MM.1S (cell line): ENCODE results near the gene SDK1.

Experiments used
- DNase-seq: peaks from one replicate; pipeline ENCODE4 v3.0.0-alpha.2; 2015
- H2AFZ ChIP-seq: fragments of 300-600 bp; sonication (generic); 2 replicates; pipeline ENCODE4 v1.6.0; 2016; ENCODE audit warnings: antibody characterized with exemption, low read length
- H3F3A ChIP-seq: fragments of 300-600 bp; sonication (generic); 2 replicates; pipeline ENCODE4 v1.6.1; 2016; ENCODE audit warnings: mild to moderate bottlenecking, antibody characterized with exemption, low read length, moderate library complexity, mixed read lengths; ENCODE audit not compliant: insufficient read depth
- H3K27ac ChIP-seq: fragments of 300-600 bp; sonication (generic); 2 replicates; pipeline ENCODE4 v1.5.1; 2016; ENCODE audit warnings: mild to moderate bottlenecking, low read length
- H3K27me3 ChIP-seq: fragments of 300-600 bp; sonication (generic); replicated peaks from 2 replicates; pipeline ENCODE4 v1.6.0; 2016; ENCODE audit warnings: low read length; ENCODE audit not compliant: insufficient read depth
- H3K36me3 ChIP-seq: fragments of 300-600 bp; sonication (generic); replicated peaks from 2 replicates; pipeline ENCODE4 v1.6.1; 2016; ENCODE audit warnings: mild to moderate bottlenecking, low read length, mixed read lengths; ENCODE audit not compliant: insufficient read depth
- H3K4me1 ChIP-seq: fragments of 300-600 bp; sonication (generic); 2 replicates; pipeline ENCODE4 v1.6.1; 2016; ENCODE audit warnings: low read length, mixed read lengths
- H3K4me2 ChIP-seq: fragments of 300-600 bp; sonication (generic); 2 replicates; pipeline ENCODE4 v1.6.0; 2016; ENCODE audit warnings: low read depth, low read length
- H3K4me3 ChIP-seq: fragments of 300-600 bp; sonication (generic); 2 replicates; pipeline ENCODE4 v1.5.1; 2016; ENCODE audit warnings: low read length, mixed read lengths
- H3K79me2 ChIP-seq: fragments of 300-600 bp; sonication (generic); 2 replicates; pipeline ENCODE4 v1.6.1; 2016; ENCODE audit warnings: mixed run types, low read length, mixed read lengths
- H3K9ac ChIP-seq: fragments of 300-600 bp; sonication (generic); 2 replicates; pipeline ENCODE4 v1.6.1; 2016; ENCODE audit warnings: low read length, mixed read lengths
- H3K9me2 ChIP-seq: fragments of 300-600 bp; sonication (generic); replicated peaks from 2 replicates; pipeline ENCODE4 v1.6.1; 2016; ENCODE audit warnings: mild to moderate bottlenecking, low read length, mixed read lengths; ENCODE audit not compliant: insufficient read depth
- H3K9me3 ChIP-seq: fragments of 300-600 bp; sonication (generic); replicated peaks from 2 replicates; pipeline ENCODE4 v1.6.1; 2016; ENCODE audit warnings: mild to moderate bottlenecking, low read length, mixed read lengths; ENCODE audit not compliant: insufficient read depth
- H4K20me1 ChIP-seq: fragments of 300-600 bp; sonication (generic); 2 replicates; pipeline ENCODE4 v1.6.1; 2016; ENCODE audit warnings: mild to moderate bottlenecking, low read length, moderate library complexity, mixed read lengths; ENCODE audit not compliant: insufficient read depth
- CTCF ChIP-seq: fragments of 300-600 bp; sonication (generic); IDR thresholded peaks from 2 replicates; pipeline ENCODE4 v1.5.1; 2016; ENCODE audit warnings: antibody characterized with exemption, low read length, mixed read lengths
- EZH2 ChIP-seq: fragments of 300-600 bp; sonication (generic); optimal IDR thresholded peaks from 2 replicates; pipeline ENCODE3; 2017; ENCODE audit warnings: low read depth, mild to moderate bottlenecking, antibody characterized with exemption, low read length, mixed read lengths
- EZH2phosphoT487 ChIP-seq: fragments of 300-600 bp; sonication (generic); IDR thresholded peaks from 2 replicates; pipeline ENCODE4 v1.6.1; 2018; ENCODE audit warnings: antibody characterized with exemption, low read length

The SDK1 gene

GRCh38 chr7:4100691-4101090 lies 799.6 kb downstream of the SDK1 start:
- H3K79me2 ChIP-seq: no peaks in the 10 kb centered on the region
- no peak for TF ChIP-seq EZH2
- TF ChIP-seq CTCF: no peak
- TF ChIP-seq EZH2phosphoT487: no peak
- H3K27ac ChIP-seq: no peak overlapping the region
- H3K9me2 ChIP-seq: no peaks in the 10 kb centered on the region
- H3K9me3 ChIP-seq: no peaks in the 10 kb centered on the region
- H3K4me2 ChIP-seq: no peak overlapping the region
- no peaks in the 10 kb centered on the region for H3K4me1 ChIP-seq
- no peak overlapping the region for H2AFZ ChIP-seq
- no peak overlapping the region for H3K4me3 ChIP-seq
- H3K9ac ChIP-seq: no peak overlapping the region
- H3K36me3 ChIP-seq: no peaks in the 10 kb centered on the region
- no peaks in the 10 kb centered on the region for H3F3A ChIP-seq
- no peaks in the 10 kb centered on the region for H4K20me1 ChIP-seq
- H3K27me3 ChIP-seq: no peaks in the 10 kb centered on the region
- DNase-seq: no peak

- H3K79me2 ChIP-seq: no peaks in the 10 kb centered on the region
- no peaks in the 10 kb centered on the region for H3K9me2 ChIP-seq
- no peak overlapping the region for H3K9ac ChIP-seq
- no peaks in the 10 kb centered on the region for H3K36me3 ChIP-seq
- TF ChIP-seq EZH2: no peak
- TF ChIP-seq EZH2phosphoT487: no peak
- no peak for TF ChIP-seq CTCF
- H3K4me2 ChIP-seq: no peak overlapping the region
- no peaks in the 10 kb centered on the region for H3K4me1 ChIP-seq
- no peaks in the 10 kb centered on the region for H3K9me3 ChIP-seq
- H3F3A ChIP-seq: no peaks in the 10 kb centered on the region
- DNase-seq: no peak
- H2AFZ ChIP-seq: no peak overlapping the region
- H4K20me1 ChIP-seq: no peaks in the 10 kb centered on the region
- no peak overlapping the region for H3K4me3 ChIP-seq
- no peak overlapping the region for H3K27ac ChIP-seq
- no peaks in the 10 kb centered on the region for H3K27me3 ChIP-seq
These were observed 801.3 kb downstream of the SDK1 start for GRCh38 chr7:4102231-4102841.

GRCh38 chr7:4103352-4104091 lies 802.5 kb downstream of the SDK1 start:
- H3K9me2 ChIP-seq: no peaks in the 10 kb centered on the region
- TF ChIP-seq EZH2phosphoT487 (no peak), EZH2 (no peak), CTCF (no peak)

More at GRCh38 chr7:4103352-4104091, 802.5 kb downstream of the SDK1 start:
- H3K79me2 ChIP-seq: no peaks in the 10 kb centered on the region
- H3K4me2 ChIP-seq: no peak overlapping the region
- no peak overlapping the region for H3K27ac ChIP-seq
- no peaks in the 10 kb centered on the region for H4K20me1 ChIP-seq
- no peaks in the 10 kb centered on the region for H3F3A ChIP-seq
- no peak overlapping the region; the same call in 1 of the 2 replicates for H3K4me3 ChIP-seq
- H3K9ac ChIP-seq: no peak overlapping the region
- H3K27me3 ChIP-seq: no peaks in the 10 kb centered on the region
- no peaks in the 10 kb centered on the region for H3K36me3 ChIP-seq
- no peak for DNase-seq
- no peaks in the 10 kb centered on the region for H3K4me1 ChIP-seq
- no peak overlapping the region for H2AFZ ChIP-seq
- H3K9me3 ChIP-seq: no peaks in the 10 kb centered on the region
